NB4 (cell line): ENCODE data around the gene MCMBP.

Source experiments
- CTCF ChIP-seq: IDR thresholded peaks from one replicate; pipeline ENCODE4 v1.5.1; 2012; ENCODE audit warnings: low read depth, low read length
- MYC ChIP-seq: IDR thresholded peaks from 2 replicates; pipeline ENCODE4 v1.6.1; 2011; ENCODE audit warnings: low read depth, low read length
- POLR2A ChIP-seq: IDR thresholded peaks from 2 replicates; pipeline ENCODE4 v1.6.1; 2011; ENCODE audit warnings: mild to moderate bottlenecking; ENCODE audit not compliant: insufficient read length; ENCODE audit errors: extremely low read depth

GRCh38 chr10:119863951-119864565, 8.6 kb downstream of the MCMBP start:
- TF ChIP-seq POLR2A, result no peak
- TF ChIP-seq CTCF, result no peak
- TF ChIP-seq MYC, result no peak
